DND-41 (cell line): Measurements from ENCODE around the gene HGFAC.
A peak's percentile ranks its signal among the peaks of the same experiment; 100 is the strongest.

Experiments used
- ATAC-seq: fragments of 200-7000 bp; cut with Tn5 transposase; 3 replicates; pipeline ENCODE4 v1.9.1; 2021; ENCODE audit warnings: low read depth; ENCODE audit not compliant: insufficient read depth
- DNase-seq: peaks from one replicate; pipeline ENCODE4 v3.0.0-alpha.2; 2020
- H2AFZ ChIP-seq: 2 replicates; pipeline ENCODE4 v1.6.0; 2012; ENCODE audit warnings: low read depth, low read length
- H3K27ac ChIP-seq: 2 replicates; pipeline ENCODE4 v1.5.1; 2012; ENCODE audit warnings: low read length, inconsistent platforms
- H3K27me3 ChIP-seq: fragments of 200-600 bp; sonication (generic); 2 replicates; pipeline ENCODE4 v1.6.0; 2012; ENCODE audit warnings: low read length, mild to moderate bottlenecking, inconsistent platforms; ENCODE audit not compliant: insufficient read depth, poor library complexity
- H3K36me3 ChIP-seq: 2 replicates; pipeline ENCODE4 v1.5.1; 2012; ENCODE audit warnings: low read length, inconsistent platforms; ENCODE audit not compliant: insufficient read depth
- H3K4me1 ChIP-seq: 2 replicates; pipeline ENCODE4 v1.5.1; 2012; ENCODE audit warnings: mild to moderate bottlenecking, low read length; ENCODE audit not compliant: insufficient read depth
- H3K4me2 ChIP-seq: 2 replicates; pipeline ENCODE4 v1.6.0; 2012; ENCODE audit warnings: mild to moderate bottlenecking, moderate library complexity, low read length, inconsistent platforms; ENCODE audit not compliant: insufficient read depth
- H3K4me3 ChIP-seq, 2 experiments: fragments of 200-600 bp in 1 of 2; shearing (Covaris generic) in 1 of 2; 2 replicates each; pipeline ENCODE4 v1.5.1; 2012 to 2016; ENCODE audit warnings: inconsistent platforms in 2 of 2, low read length in 2 of 2, mild to moderate bottlenecking in 2 of 2, low read depth in 1 of 2, moderate library complexity in 1 of 2
- H3K79me2 ChIP-seq: 2 replicates; pipeline ENCODE4 v1.6.0; 2012; ENCODE audit warnings: low read length, inconsistent platforms; ENCODE audit not compliant: insufficient read depth
- H3K9ac ChIP-seq: 2 replicates; pipeline ENCODE4 v1.6.0; 2012; ENCODE audit warnings: low read depth, mild to moderate bottlenecking, inconsistent platforms, low read length, moderate library complexity
- H3K9me3 ChIP-seq: 2 replicates; pipeline ENCODE4 v1.5.1; 2012; ENCODE audit warnings: low read length, moderate library complexity, mild to moderate bottlenecking, inconsistent platforms; ENCODE audit not compliant: insufficient read depth, severe bottlenecking
- H4K20me1 ChIP-seq: 2 replicates; pipeline ENCODE4 v1.6.0; 2012; ENCODE audit warnings: low read length; ENCODE audit not compliant: insufficient read depth
- CTCF ChIP-seq: IDR thresholded peaks from 2 replicates; pipeline ENCODE4 v1.5.1; 2012; ENCODE audit warnings: borderline replicate concordance, low read length, moderate library complexity, mild to moderate bottlenecking; ENCODE audit not compliant: poor library complexity, severe bottlenecking; ENCODE audit errors: extremely low read depth
- EZH2 ChIP-seq: IDR thresholded peaks from 3 replicates; pipeline ENCODE4 v1.6.1; 2012; ENCODE audit warnings: borderline replicate concordance, low read depth, mild to moderate bottlenecking, moderate library complexity, low read length, inconsistent platforms; ENCODE audit not compliant: severe bottlenecking

HGFAC gene

DNA sequence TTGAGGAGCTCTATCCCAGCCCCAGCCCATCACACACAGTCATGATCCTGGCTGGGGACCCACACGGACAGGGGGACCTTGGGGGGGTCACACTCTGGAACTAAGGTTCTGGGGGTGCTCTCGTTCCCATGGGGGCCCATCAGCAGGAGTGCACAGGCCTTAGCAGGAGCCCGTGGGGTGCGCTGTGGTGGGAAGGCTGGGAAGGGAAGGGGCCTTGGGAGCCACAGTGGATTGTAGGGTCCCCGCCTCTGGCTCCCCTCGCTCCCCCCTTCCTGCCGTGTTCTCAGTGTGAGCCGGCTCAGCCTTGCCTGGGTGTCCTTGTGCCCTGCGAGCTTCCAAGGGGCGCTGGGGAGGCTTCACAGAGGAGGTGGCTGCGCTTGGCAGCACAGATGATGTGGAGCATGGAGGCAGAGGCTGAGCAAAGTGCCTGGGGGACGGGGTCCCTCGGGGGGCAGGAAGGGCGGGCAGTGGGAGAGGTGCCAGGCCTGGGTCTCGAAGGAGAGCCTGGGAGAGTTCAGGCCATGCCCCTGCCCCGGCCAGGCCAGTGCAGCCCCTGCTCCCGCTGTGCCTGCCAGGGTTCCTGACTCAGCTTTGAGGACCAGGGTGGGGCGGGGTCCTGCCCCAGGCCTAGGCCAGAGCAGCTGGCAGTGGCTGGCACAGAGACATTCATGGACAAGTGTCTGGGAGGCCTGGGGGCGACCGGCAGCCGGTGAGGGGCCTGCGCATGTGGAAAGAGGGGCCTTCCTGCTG lies 5.5 kb upstream of the HGFAC start:
- DNase-seq (no peak), ATAC-seq (no peak)
- Histone ChIP-seq H3K79me2 (no peaks in the 10 kb centered on the region), H3K27ac (no peak overlapping the region), H3K4me2 (no peak overlapping the region), H3K27me3 (no peaks in the 10 kb centered on the region), H3K9me3 (no peaks in the 10 kb centered on the region), H3K9ac (no peak overlapping the region), H3K4me3 (no peak overlapping the region), H3K36me3 (no peaks in the 10 kb centered on the region), H4K20me1 (peaks cover 17% of the 10 kb centered on the region), H2AFZ (no peak overlapping the region), H3K4me1 (no peaks in the 10 kb centered on the region)
- TF ChIP-seq EZH2 (no peak), CTCF (no peak)

DNA sequence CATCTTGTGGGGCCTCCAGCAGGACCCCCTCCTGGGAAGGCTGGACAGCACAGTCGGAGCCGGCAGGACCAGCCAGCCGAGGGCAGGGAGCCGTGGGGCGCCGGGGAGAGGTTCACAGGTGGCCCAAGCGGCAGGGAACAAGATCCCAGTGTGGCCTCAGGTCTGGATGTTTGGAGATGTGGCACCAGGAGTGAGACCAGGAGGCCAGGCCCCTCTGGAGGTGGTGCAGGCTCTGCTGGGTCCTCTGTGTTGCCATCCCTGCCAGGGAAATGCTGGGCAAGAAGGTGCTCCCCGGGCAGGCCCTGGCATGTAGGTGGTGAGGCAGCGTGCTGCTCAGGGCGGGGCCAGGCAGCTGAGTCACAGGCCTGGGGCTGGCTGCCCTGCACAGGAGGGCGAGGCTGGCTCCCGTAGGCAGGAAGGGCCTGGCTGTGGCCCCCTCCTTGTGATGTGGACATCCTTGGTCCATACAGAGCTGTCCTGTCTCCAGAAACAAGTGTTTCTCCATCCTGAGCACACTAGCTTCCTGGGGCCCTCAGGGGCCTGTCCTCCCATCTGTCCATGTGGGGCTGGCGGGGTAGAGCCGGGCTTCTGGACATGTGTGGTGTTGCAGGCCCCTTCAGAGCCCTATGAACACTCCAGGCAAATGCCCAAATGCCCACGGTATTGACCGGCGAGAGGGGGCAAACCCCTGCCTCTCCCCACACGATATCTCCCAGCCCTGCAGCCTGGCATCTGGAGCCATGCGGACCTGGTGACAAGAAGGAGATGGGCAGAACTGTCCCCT lies 4.8 kb upstream of the HGFAC start:
- no peak overlapping the region for H3K4me2 ChIP-seq

DNA sequence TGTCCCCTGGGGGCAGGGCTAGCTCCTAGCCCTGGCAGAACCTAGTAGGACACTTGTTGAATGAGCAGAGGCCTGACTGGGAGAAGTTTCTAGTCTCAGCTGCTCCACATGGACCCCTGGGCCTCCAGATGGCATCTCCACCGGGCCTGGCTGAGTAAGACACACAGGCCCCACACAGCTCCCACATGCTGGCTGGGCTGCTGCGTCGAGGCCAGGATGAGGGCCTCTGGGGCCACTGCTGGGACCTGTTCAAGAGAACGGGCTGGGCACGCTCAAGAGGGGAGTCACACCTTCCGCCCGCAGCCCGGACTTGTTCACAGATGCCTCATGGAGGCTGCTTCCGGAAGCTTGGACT lies 4.2 kb upstream of the HGFAC start:
- no peak overlapping the region for H3K4me3 ChIP-seq
- no peaks in the 10 kb centered on the region for H3K27me3 ChIP-seq
- no peak overlapping the region for H3K27ac ChIP-seq
- no peak overlapping the region for H3K4me2 ChIP-seq
- no peak for DNase-seq
- TF ChIP-seq CTCF, result no peak
- TF ChIP-seq EZH2, result no peak
- H4K20me1 ChIP-seq, result peaks cover 14% of the 10 kb centered on the region
- no peak overlapping the region for H3K9ac ChIP-seq
- H3K9me3 ChIP-seq, result no peaks in the 10 kb centered on the region
- H3K4me1 ChIP-seq, result no peaks in the 10 kb centered on the region
- H3K36me3 ChIP-seq, result no peaks in the 10 kb centered on the region
- no peak for ATAC-seq
- no peaks in the 10 kb centered on the region for H3K79me2 ChIP-seq
- H2AFZ ChIP-seq, result no peak overlapping the region

More for the DNA sequence above, 4.8 kb upstream of the HGFAC start:
- H4K20me1 ChIP-seq, result peaks cover 14% of the 10 kb centered on the region
- no peaks in the 10 kb centered on the region for H3K27me3 ChIP-seq
- H3K9me3 ChIP-seq, result no peaks in the 10 kb centered on the region
- H3K79me2 ChIP-seq, result no peaks in the 10 kb centered on the region
- no peak overlapping the region for H3K4me3 ChIP-seq
- H3K9ac ChIP-seq, result no peak overlapping the region
- ATAC-seq (peak; percentile 51; the same call in 1 of the 3 replicates), DNase-seq (no peak)
- TF ChIP-seq EZH2 (no peak), CTCF (no peak)
- no peak overlapping the region for H2AFZ ChIP-seq
- H3K36me3 ChIP-seq, result no peaks in the 10 kb centered on the region
- no peaks in the 10 kb centered on the region for H3K4me1 ChIP-seq
- no peak overlapping the region for H3K27ac ChIP-seq
